H1 (cell line): ENCODE measurements around the gene SLC38A2. TPM values are rescaled to one million over a fixed set of nuclear protein-coding genes. Genes with fewer than 3 reads are reported as not detected.

ENCODE experiments used
- polyA plus RNA-seq, 7 experiments: library from polyadenylated mRNA; depleted of rRNA in 3 of 7; stranded (reverse) in 5 of 7; unstranded in 2 of 7; fragments of >200 nt in 5 of 7; fragments of 200-250 nt in 2 of 7; gene quantifications; 1 replicate in 5 of 7; 2 replicates in 1 of 7; 4 replicates in 1 of 7; pipeline versions ENCODE4 v1.2.1 to v1.2.3, GENCODE V29; 2011 to 2013; ENCODE audit warnings: missing spikeins in 2 of 7, mixed read lengths in 2 of 7
- total RNA-seq: library from RNA; stranded (reverse); fragmentation: NEBNext Ultra II Directional; extraction: Animal tissue kit (Norgen Biotek cat#: 25700); gene quantifications from 2 replicates; pipeline ENCODE4 v1.2.1, GENCODE V29; 2021
- TF ChIP-seq, protein P1 (sequence below): fragments of 300-600 bp; sonication (generic); IDR thresholded peaks from 2 replicates; pipeline ENCODE4 v1.7.1; 2012; ENCODE audit warnings: low read length, moderate library complexity, mild to moderate bottlenecking, inconsistent platforms; ENCODE audit not compliant: insufficient replicate concordance

SLC38A2 gene
- total and polyA plus RNA-seq, 2 of the 8 experiments (the other 6 are each of a cell fraction or from before 2014, with no cell fraction given): 163 to 684 TPM

DNA sequence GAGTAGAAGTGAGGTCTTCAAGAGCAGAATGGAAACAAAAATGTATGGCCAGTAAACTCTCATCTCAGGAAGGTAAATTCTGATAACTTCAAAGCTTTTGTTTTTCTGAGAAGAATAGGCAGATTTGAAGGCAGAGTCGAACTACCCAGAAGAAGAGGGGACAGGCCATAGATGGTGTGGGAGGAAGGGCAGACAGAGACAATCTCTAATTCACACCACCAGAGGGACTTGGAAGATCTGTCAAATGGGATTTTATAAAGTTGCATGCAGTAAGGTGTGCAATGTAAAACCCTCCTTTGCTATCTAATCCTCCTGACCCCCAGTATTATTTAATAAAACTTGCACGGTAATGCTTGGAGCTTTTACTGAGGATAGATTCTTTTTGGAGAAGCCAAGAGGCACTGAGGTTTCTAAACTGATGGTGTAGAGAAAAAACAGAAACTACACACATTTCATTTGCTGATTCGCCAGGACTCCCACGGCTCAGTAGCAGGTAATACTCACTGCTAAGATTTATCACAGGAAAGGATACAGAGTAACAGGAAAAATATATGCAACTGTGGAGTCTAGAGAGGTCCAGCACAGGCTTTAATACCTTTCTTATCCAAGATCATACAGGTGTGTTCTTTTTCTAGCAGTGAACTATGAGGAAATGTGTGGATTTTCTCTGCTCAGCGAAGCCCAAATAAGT, 18.3 kb downstream of the SLC38A2 start (continued):
- TF ChIP-seq, protein P1, sequence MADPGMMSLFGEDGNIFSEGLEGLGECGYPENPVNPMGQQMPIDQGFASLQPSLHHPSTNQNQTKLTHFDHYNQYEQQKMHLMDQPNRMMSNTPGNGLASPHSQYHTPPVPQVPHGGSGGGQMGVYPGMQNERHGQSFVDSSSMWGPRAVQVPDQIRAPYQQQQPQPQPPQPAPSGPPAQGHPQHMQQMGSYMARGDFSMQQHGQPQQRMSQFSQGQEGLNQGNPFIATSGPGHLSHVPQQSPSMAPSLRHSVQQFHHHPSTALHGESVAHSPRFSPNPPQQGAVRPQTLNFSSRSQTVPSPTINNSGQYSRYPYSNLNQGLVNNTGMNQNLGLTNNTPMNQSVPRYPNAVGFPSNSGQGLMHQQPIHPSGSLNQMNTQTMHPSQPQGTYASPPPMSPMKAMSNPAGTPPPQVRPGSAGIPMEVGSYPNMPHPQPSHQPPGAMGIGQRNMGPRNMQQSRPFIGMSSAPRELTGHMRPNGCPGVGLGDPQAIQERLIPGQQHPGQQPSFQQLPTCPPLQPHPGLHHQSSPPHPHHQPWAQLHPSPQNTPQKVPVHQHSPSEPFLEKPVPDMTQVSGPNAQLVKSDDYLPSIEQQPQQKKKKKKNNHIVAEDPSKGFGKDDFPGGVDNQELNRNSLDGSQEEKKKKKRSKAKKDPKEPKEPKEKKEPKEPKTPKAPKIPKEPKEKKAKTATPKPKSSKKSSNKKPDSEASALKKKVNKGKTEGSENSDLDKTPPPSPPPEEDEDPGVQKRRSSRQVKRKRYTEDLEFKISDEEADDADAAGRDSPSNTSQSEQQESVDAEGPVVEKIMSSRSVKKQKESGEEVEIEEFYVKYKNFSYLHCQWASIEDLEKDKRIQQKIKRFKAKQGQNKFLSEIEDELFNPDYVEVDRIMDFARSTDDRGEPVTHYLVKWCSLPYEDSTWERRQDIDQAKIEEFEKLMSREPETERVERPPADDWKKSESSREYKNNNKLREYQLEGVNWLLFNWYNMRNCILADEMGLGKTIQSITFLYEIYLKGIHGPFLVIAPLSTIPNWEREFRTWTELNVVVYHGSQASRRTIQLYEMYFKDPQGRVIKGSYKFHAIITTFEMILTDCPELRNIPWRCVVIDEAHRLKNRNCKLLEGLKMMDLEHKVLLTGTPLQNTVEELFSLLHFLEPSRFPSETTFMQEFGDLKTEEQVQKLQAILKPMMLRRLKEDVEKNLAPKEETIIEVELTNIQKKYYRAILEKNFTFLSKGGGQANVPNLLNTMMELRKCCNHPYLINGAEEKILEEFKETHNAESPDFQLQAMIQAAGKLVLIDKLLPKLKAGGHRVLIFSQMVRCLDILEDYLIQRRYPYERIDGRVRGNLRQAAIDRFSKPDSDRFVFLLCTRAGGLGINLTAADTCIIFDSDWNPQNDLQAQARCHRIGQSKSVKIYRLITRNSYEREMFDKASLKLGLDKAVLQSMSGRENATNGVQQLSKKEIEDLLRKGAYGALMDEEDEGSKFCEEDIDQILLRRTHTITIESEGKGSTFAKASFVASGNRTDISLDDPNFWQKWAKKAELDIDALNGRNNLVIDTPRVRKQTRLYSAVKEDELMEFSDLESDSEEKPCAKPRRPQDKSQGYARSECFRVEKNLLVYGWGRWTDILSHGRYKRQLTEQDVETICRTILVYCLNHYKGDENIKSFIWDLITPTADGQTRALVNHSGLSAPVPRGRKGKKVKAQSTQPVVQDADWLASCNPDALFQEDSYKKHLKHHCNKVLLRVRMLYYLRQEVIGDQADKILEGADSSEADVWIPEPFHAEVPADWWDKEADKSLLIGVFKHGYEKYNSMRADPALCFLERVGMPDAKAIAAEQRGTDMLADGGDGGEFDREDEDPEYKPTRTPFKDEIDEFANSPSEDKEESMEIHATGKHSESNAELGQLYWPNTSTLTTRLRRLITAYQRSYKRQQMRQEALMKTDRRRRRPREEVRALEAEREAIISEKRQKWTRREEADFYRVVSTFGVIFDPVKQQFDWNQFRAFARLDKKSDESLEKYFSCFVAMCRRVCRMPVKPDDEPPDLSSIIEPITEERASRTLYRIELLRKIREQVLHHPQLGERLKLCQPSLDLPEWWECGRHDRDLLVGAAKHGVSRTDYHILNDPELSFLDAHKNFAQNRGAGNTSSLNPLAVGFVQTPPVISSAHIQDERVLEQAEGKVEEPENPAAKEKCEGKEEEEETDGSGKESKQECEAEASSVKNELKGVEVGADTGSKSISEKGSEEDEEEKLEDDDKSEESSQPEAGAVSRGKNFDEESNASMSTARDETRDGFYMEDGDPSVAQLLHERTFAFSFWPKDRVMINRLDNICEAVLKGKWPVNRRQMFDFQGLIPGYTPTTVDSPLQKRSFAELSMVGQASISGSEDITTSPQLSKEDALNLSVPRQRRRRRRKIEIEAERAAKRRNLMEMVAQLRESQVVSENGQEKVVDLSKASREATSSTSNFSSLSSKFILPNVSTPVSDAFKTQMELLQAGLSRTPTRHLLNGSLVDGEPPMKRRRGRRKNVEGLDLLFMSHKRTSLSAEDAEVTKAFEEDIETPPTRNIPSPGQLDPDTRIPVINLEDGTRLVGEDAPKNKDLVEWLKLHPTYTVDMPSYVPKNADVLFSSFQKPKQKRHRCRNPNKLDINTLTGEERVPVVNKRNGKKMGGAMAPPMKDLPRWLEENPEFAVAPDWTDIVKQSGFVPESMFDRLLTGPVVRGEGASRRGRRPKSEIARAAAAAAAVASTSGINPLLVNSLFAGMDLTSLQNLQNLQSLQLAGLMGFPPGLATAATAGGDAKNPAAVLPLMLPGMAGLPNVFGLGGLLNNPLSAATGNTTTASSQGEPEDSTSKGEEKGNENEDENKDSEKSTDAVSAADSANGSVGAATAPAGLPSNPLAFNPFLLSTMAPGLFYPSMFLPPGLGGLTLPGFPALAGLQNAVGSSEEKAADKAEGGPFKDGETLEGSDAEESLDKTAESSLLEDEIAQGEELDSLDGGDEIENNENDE: no peak
